IMR-90 (cell line): Measurements from ENCODE around the gene TPCN1. TPM values are rescaled to one million over a fixed set of nuclear protein-coding genes. Genes with fewer than 3 reads are reported as not detected.

ENCODE experiments used
- ATAC-seq: fragments of 200-7000 bp; cut with Tn5 transposase; 2 replicates; pipeline ENCODE4 v1.9.1; 2020; ENCODE audit warnings: low read depth, mild to moderate bottlenecking, moderate library complexity
- BruUV-seq: library from RNA; stranded (reverse); fragments of 400-500 nt; replicated peaks from 2 replicates; lab custom pipeline; 2021; lab: Mats Ljungman, UMichigan
- CTCF ChIA-PET: fragments of 300-600 bp; formaldehyde crosslinking; extraction: SDS; loops from one replicate; lab custom pipeline; 2021; ENCODE audit warnings: antibody characterized with exemption; lab: Yijun Ruan, JAX
- POLR2A ChIA-PET: fragments of 300-600 bp; sonication (Branson Sonifier 250); formaldehyde crosslinking; loops from one replicate; lab custom pipeline; 2022; ENCODE audit warnings: antibody characterized with exemption; ENCODE audit not compliant: unreplicated experiment; lab: Charles Lee
- DNase-seq: peaks from one replicate; pipeline ENCODE4 v3.0.0; 2013
- H2AFZ ChIP-seq: replicated peaks from 2 replicates; pipeline ENCODE3; 2013; ENCODE audit warnings: low read length, mild to moderate bottlenecking; ENCODE audit not compliant: poor library complexity
- H2AK5ac ChIP-seq: 2 replicates; pipeline ENCODE4 v1.6.1; 2013; ENCODE audit warnings: low read depth, low read length, inconsistent platforms
- H2AK9ac ChIP-seq: replicated peaks from 2 replicates; pipeline ENCODE3; 2013; ENCODE audit warnings: mild to moderate bottlenecking, low read depth, low read length, moderate library complexity; ENCODE audit not compliant: poor library complexity
- H2BK120ac ChIP-seq: 2 replicates; pipeline ENCODE4 v1.6.1; 2013; ENCODE audit warnings: low read depth, low read length, inconsistent platforms
- H2BK15ac ChIP-seq: 3 replicates; pipeline ENCODE4 v1.6.1; 2013; ENCODE audit warnings: low read depth, low read length, inconsistent platforms
- H2BK20ac ChIP-seq: 2 replicates; pipeline ENCODE4 v1.6.1; 2013; ENCODE audit warnings: low read depth, mild to moderate bottlenecking, inconsistent platforms, low read length, moderate library complexity
- H2BK5ac ChIP-seq: 2 replicates; pipeline ENCODE4 v1.6.1; 2013; ENCODE audit warnings: mild to moderate bottlenecking, low read depth, low read length, inconsistent platforms; ENCODE audit not compliant: poor library complexity, severe bottlenecking
- H3K14ac ChIP-seq: replicated peaks from 2 replicates; pipeline ENCODE4 v1.6.1; 2013; ENCODE audit warnings: low read depth, low read length, inconsistent platforms
- H3K18ac ChIP-seq: 2 replicates; pipeline ENCODE4 v1.6.1; 2013; ENCODE audit warnings: low read depth, low read length, control low read depth
- H3K23ac ChIP-seq: 2 replicates; pipeline ENCODE4 v1.6.1; 2013; ENCODE audit warnings: low read depth, low read length, inconsistent platforms
- H3K27ac ChIP-seq: 2 replicates; pipeline ENCODE4 v1.5.1; 2013; ENCODE audit warnings: mild to moderate bottlenecking, control low read depth, low read length; ENCODE audit not compliant: insufficient read depth
- H3K27me3 ChIP-seq: 2 replicates; pipeline ENCODE4 v1.6.1; 2013; ENCODE audit warnings: low read length; ENCODE audit not compliant: control insufficient read depth, insufficient read depth
- H3K36me3 ChIP-seq: 2 replicates; pipeline ENCODE4 v1.6.1; 2013; ENCODE audit warnings: low read length, mixed read lengths; ENCODE audit not compliant: control insufficient read depth, insufficient read depth
- H3K4ac ChIP-seq: 2 replicates; pipeline ENCODE4 v1.6.1; 2013; ENCODE audit warnings: low read depth, low read length, inconsistent platforms
- H3K4me1 ChIP-seq: 2 replicates; pipeline ENCODE4 v1.6.1; 2013; ENCODE audit warnings: low read length, mixed read lengths; ENCODE audit not compliant: control insufficient read depth, insufficient read depth
- H3K4me2 ChIP-seq: 2 replicates; pipeline ENCODE4 v1.6.1; 2013; ENCODE audit warnings: low read depth, mild to moderate bottlenecking, control low read depth, low read length, moderate library complexity
- H3K4me3 ChIP-seq: 2 replicates; pipeline ENCODE4 v1.5.1; 2013; ENCODE audit warnings: low read depth, mild to moderate bottlenecking, control low read depth, low read length, moderate library complexity; ENCODE audit not compliant: insufficient read depth
- H3K56ac ChIP-seq: 2 replicates; pipeline ENCODE4 v1.6.1; 2013; ENCODE audit warnings: low read length, inconsistent platforms; ENCODE audit not compliant: insufficient read depth; ENCODE audit errors: extremely low read depth
- H3K79me1 ChIP-seq, 2 experiments: 2 replicates each; pipeline ENCODE4 v1.6.1; 2013; ENCODE audit warnings: low read length in 2 of 2, inconsistent platforms in 1 of 2, low read depth in 1 of 2
- H3K9ac ChIP-seq: 2 replicates; pipeline ENCODE4 v1.6.1; 2013; ENCODE audit warnings: low read depth, low read length, control low read depth
- H3K9me1 ChIP-seq: 2 replicates; pipeline ENCODE4 v1.6.1; 2013; ENCODE audit warnings: low read length, inconsistent platforms; ENCODE audit not compliant: insufficient read depth
- H3K9me3 ChIP-seq: 2 replicates; pipeline ENCODE4 v1.6.1; 2013; ENCODE audit warnings: low read length; ENCODE audit not compliant: control insufficient read depth, insufficient read depth
- H4K20me1 ChIP-seq: 2 replicates; pipeline ENCODE4 v1.6.1; 2013; ENCODE audit warnings: low read length, inconsistent platforms; ENCODE audit not compliant: insufficient read depth
- H4K5ac ChIP-seq: 2 replicates; pipeline ENCODE4 v1.6.1; 2013; ENCODE audit warnings: mild to moderate bottlenecking, low read depth, low read length, control low read depth
- H4K8ac ChIP-seq, 2 experiments: 2 replicates each; pipeline ENCODE4 v1.6.1; 2013; ENCODE audit warnings: low read depth in 2 of 2, low read length in 2 of 2, control low read depth in 1 of 2, inconsistent platforms in 1 of 2
- H4K91ac ChIP-seq: 2 replicates; pipeline ENCODE4 v1.6.1; 2013; ENCODE audit warnings: low read depth, low read length, inconsistent platforms; ENCODE audit not compliant: insufficient read depth
- BHLHE40 ChIP-seq: fragments of 150-350 bp; IDR thresholded peaks from 2 replicates; pipeline ENCODE4 v1.6.1; 2016; ENCODE audit warnings: mild to moderate bottlenecking, low read depth, low read length
- NFE2L2 ChIP-seq: fragments of 150-350 bp; IDR thresholded peaks from 2 replicates; pipeline ENCODE4 v1.6.1; 2016; ENCODE audit warnings: low read depth, mild to moderate bottlenecking, low read length
- POLR2A ChIP-seq: IDR thresholded peaks from 2 replicates; pipeline ENCODE4 v1.6.1; 2012; ENCODE audit warnings: mild to moderate bottlenecking, low read depth, low read length
- RAD21 ChIP-seq: IDR thresholded peaks from 2 replicates; pipeline ENCODE4 v1.6.1; 2012; ENCODE audit warnings: low read length, improper control_type of control experiment
- RCOR1 ChIP-seq: IDR thresholded peaks from 2 replicates; pipeline ENCODE4 v1.6.1; 2012; ENCODE audit warnings: mild to moderate bottlenecking, low read length, improper control_type of control experiment; ENCODE audit not compliant: insufficient replicate concordance
- RFX5 ChIP-seq: IDR thresholded peaks from 2 replicates; pipeline ENCODE4 v1.8.0; 2012; ENCODE audit warnings: low read depth, mild to moderate bottlenecking, low read length, moderate library complexity
- WGBS, 2 experiments: methylation state at CpG; one replicate each; pipeline versions ENCODE4 v1.1.5 to v1.1.7; 2013; ENCODE audit warnings: missing lambda C conversion rate in 2 of 2; ENCODE audit not compliant: insufficient read length in 1 of 2; ENCODE audit errors: extremely low coverage in 2 of 2; 5-methylcytosine and 5-hydroxymethylcytosine counted together
- dilution Hi-C: fragments of 300-500 bp; cut with HindIII; formaldehyde crosslinking; loops from one replicate; pipeline ENCODE4 v1.14.3; 2018; ENCODE audit warnings: low sequenced_read_pairs; ENCODE audit not compliant: unreplicated experiment
- in situ Hi-C: fragments of 300-500 bp; cut with MboI; formaldehyde crosslinking; loops from 3 replicates; pipeline ENCODE4 v1.14.3; 2019; ENCODE audit warnings: low sequenced_read_pairs, inconsistent platforms, mixed read lengths
- intact Hi-C: fragments of 100-400 bp; cut with micrococcal nuclease; formaldehyde crosslinking; loops from 2 replicates; pipeline ENCODE4 v1.10.0; 2022
- polyA plus RNA-seq, 3 experiments: library from polyadenylated mRNA; depleted of rRNA; stranded (reverse); fragments of >200 nt; gene quantifications; 2 replicates each; pipeline ENCODE4 v1.2.3, GENCODE V29; 2012; ENCODE audit warnings: low replicate concordance in 1 of 3
- total RNA-seq: library from RNA; depleted of rRNA; stranded (reverse); fragments of >200 nt; gene quantifications from 2 replicates; pipeline ENCODE4 v1.2.3, GENCODE V29; 2012
- TF ChIP-seq, protein P1 (sequence below): conservative IDR thresholded peaks from 2 replicates; pipeline ENCODE4 v1.5.1; 2012; ENCODE audit warnings: mild to moderate bottlenecking, low read depth, low read length, improper control_type of control experiment
- TF ChIP-seq, protein P2 (sequence below): fragments of 150-350 bp; IDR thresholded peaks from 2 replicates; pipeline ENCODE4 v1.6.1; 2016; ENCODE audit warnings: low read depth, mild to moderate bottlenecking, low read length, moderate library complexity, borderline replicate concordance
- TF ChIP-seq, protein P3 (sequence below): fragments of 150-350 bp; IDR thresholded peaks from 2 replicates; pipeline ENCODE4 v1.6.1; 2017; ENCODE audit warnings: mild to moderate bottlenecking, antibody characterized with exemption, low read length, low read depth

The TPCN1 gene
- total and polyA plus RNA-seq, 2 of the 4 experiments (the other 2 are of a cell fraction): 2.0 to 13.2 TPM

DNA sequence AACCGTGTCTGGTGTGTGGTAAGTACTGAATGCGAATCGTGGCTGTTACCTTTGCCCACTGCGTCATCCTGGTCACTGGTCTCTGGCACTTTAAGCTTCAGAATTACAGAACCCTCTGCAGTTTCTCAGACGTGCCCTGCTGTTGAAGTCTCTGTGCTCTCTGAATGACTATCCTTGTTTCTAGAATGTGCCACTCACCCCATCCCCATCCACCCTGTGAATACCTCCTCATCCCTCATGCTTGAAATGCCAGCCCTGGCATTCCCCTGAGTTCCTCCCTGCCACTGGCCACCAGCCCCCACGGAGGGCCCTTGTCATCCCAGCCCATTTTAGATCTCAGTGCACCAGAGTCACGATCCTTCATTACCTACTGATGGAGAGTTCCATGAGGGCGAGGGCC, 21.3 kb downstream of the TPCN1 start:
- peak overlapping the region; percentile 60 to 71 for H4K8ac ChIP-seq
- no peak overlapping the region; the same call in 1 of the 2 replicates for H3K27ac ChIP-seq
- H3K9me3 ChIP-seq: no peaks in the 10 kb centered on the region
- no peak overlapping the region for H3K4me3 ChIP-seq
- peak overlapping the region; percentile 24 for H2BK15ac ChIP-seq
- in situ Hi-C loops (no loop called here), dilution Hi-C loops (no loop called here), intact Hi-C loops (no loop called here)
- ChIA-PET POLR2A (no interaction called here), CTCF (no interaction called here)
- WGBS, 2 experiments: 100% methylated on average over 5 of the region's 8 CpGs; no CpG with 5 or more reads in 1 of the 2 experiments
- peak overlapping the region; percentile 86 for H2BK120ac ChIP-seq
- no peak overlapping the region for H3K56ac ChIP-seq
- peak overlapping the region; percentile 87 for H2BK5ac ChIP-seq
- TF ChIP-seq RFX5 (no peak), RCOR1 (no peak), RAD21 (no peak), BHLHE40 (no peak), NFE2L2 (no peak), POLR2A (no peak)
- TF ChIP-seq, protein P1, sequence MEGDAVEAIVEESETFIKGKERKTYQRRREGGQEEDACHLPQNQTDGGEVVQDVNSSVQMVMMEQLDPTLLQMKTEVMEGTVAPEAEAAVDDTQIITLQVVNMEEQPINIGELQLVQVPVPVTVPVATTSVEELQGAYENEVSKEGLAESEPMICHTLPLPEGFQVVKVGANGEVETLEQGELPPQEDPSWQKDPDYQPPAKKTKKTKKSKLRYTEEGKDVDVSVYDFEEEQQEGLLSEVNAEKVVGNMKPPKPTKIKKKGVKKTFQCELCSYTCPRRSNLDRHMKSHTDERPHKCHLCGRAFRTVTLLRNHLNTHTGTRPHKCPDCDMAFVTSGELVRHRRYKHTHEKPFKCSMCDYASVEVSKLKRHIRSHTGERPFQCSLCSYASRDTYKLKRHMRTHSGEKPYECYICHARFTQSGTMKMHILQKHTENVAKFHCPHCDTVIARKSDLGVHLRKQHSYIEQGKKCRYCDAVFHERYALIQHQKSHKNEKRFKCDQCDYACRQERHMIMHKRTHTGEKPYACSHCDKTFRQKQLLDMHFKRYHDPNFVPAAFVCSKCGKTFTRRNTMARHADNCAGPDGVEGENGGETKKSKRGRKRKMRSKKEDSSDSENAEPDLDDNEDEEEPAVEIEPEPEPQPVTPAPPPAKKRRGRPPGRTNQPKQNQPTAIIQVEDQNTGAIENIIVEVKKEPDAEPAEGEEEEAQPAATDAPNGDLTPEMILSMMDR: no peak
- TF ChIP-seq, protein P2, sequence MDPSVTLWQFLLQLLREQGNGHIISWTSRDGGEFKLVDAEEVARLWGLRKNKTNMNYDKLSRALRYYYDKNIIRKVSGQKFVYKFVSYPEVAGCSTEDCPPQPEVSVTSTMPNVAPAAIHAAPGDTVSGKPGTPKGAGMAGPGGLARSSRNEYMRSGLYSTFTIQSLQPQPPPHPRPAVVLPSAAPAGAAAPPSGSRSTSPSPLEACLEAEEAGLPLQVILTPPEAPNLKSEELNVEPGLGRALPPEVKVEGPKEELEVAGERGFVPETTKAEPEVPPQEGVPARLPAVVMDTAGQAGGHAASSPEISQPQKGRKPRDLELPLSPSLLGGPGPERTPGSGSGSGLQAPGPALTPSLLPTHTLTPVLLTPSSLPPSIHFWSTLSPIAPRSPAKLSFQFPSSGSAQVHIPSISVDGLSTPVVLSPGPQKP: no peak
- TF ChIP-seq, protein P3, sequence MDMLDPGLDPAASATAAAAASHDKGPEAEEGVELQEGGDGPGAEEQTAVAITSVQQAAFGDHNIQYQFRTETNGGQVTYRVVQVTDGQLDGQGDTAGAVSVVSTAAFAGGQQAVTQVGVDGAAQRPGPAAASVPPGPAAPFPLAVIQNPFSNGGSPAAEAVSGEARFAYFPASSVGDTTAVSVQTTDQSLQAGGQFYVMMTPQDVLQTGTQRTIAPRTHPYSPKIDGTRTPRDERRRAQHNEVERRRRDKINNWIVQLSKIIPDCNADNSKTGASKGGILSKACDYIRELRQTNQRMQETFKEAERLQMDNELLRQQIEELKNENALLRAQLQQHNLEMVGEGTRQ: no peak
- no peak overlapping the region for H4K5ac ChIP-seq
- H3K79me1 ChIP-seq: peaks cover 0 to 32% of the 10 kb centered on the region in 2 experiments; a peak in 2 of 4 replicates
- 0 out of 2 replicates have a peak overlapping the region, but pooled peaks have one; percentile 13 for H3K14ac ChIP-seq
- H3K4me1 ChIP-seq: peaks cover 29% of the 10 kb centered on the region
- H2AFZ ChIP-seq: no peak overlapping the region
- H2AK5ac ChIP-seq: peak overlapping the region; percentile 87
- no peaks in the 10 kb centered on the region; the same call in 1 of the 2 replicates for H3K36me3 ChIP-seq
- no peak overlapping the region for H3K9ac ChIP-seq
- peak overlapping the region; percentile 42 for H4K91ac ChIP-seq
- DNase-seq (no peak), ATAC-seq (no peak)
- no peak overlapping the region for H3K23ac ChIP-seq
- no TSS peak for BruUV-seq
- peaks cover 7% of the 10 kb centered on the region for H4K20me1 ChIP-seq
- H2AK9ac ChIP-seq: peak overlapping the region; percentile 33
- peaks cover 32% of the 10 kb centered on the region for H3K9me1 ChIP-seq
- no peaks in the 10 kb centered on the region for H3K27me3 ChIP-seq
- H3K4me2 ChIP-seq: no peak overlapping the region
- H3K4ac ChIP-seq: peak overlapping the region; percentile 88
- H3K18ac ChIP-seq: peak overlapping the region; percentile 33; the same call in 1 of the 2 replicates
- peak overlapping the region; percentile 84 for H2BK20ac ChIP-seq
